CD4-positive, alpha-beta memory T cell (primary cell): ENCODE results near the gene TWIST2. TPM values are rescaled to one million over a fixed set of nuclear protein-coding genes. Genes with fewer than 3 reads are reported as not detected.

ENCODE experiments used
- CTCF ChIA-PET: fragments of 350-600 bp; sonication (Branson Sonifier 250); formaldehyde crosslinking; loops from one replicate; lab custom pipeline; 2021; ENCODE audit warnings: inconsistent platforms; ENCODE audit not compliant: partially characterized antibody; lab: Charles Lee
- POLR2A ChIA-PET: fragments of 350-600 bp; sonication (Branson Sonifier 250); formaldehyde crosslinking; loops from one replicate; lab custom pipeline; 2021; ENCODE audit not compliant: partially characterized antibody; lab: Charles Lee
- DNase-seq, 5 donors: peaks; one replicate each; pipeline versions ENCODE4 v3.0.0 to v3.0.0-alpha.2; 2020 to 2022; ENCODE audit warnings: mixed read lengths in 1 of 5
- H3K27ac ChIP-seq: one replicate; pipeline ENCODE4 v1.7.0; 2013; ENCODE audit warnings: low read depth, low read length
- H3K27me3 ChIP-seq: 2 replicates; pipeline ENCODE4 v1.7.0; 2013; ENCODE audit warnings: mild to moderate bottlenecking, low read length, moderate library complexity; ENCODE audit not compliant: insufficient read depth
- H3K36me3 ChIP-seq: 2 replicates; pipeline ENCODE4 v1.7.0; 2013; ENCODE audit warnings: mild to moderate bottlenecking, low read length, moderate library complexity; ENCODE audit not compliant: insufficient read depth
- H3K4me1 ChIP-seq: 2 replicates; pipeline ENCODE4 v1.7.0; 2013; ENCODE audit warnings: mild to moderate bottlenecking, low read length, moderate library complexity; ENCODE audit not compliant: insufficient read depth
- H3K4me3 ChIP-seq, 2 donors: one replicate each; pipeline ENCODE4 v1.7.0; 2013; ENCODE audit warnings: low read length in 2 of 2, mild to moderate bottlenecking in 1 of 2
- H3K9me3 ChIP-seq, 2 donors: one replicate each; pipeline ENCODE4 v1.7.0; 2013; ENCODE audit warnings: low read length in 2 of 2, control low read depth in 1 of 2; ENCODE audit not compliant: control insufficient read depth in 1 of 2
- H3K27ac Mint-ChIP-seq, 7 donors: one replicate each; pipeline ENCODE4 v1.8.0; 2020 to 2021; ENCODE audit warnings: mixed read lengths in 7 of 7, mild to moderate bottlenecking in 6 of 7, inconsistent platforms in 3 of 7, moderate library complexity in 3 of 7
- H3K27me3 Mint-ChIP-seq, 2 donors: one replicate each; pipeline ENCODE4 v1.8.0; 2020 to 2021; ENCODE audit warnings: mixed read lengths in 2 of 2
- H3K36me3 Mint-ChIP-seq, 2 donors: one replicate each; pipeline ENCODE4 v1.8.0; 2020 to 2021; ENCODE audit warnings: mixed read lengths in 2 of 2, inconsistent platforms in 1 of 2, mild to moderate bottlenecking in 1 of 2
- H3K4me1 Mint-ChIP-seq, 4 donors: one replicate each; pipeline ENCODE4 v1.8.0; 2020 to 2021; ENCODE audit warnings: mixed read lengths in 4 of 4, mild to moderate bottlenecking in 1 of 4
- H3K4me3 Mint-ChIP-seq, 8 donors: one replicate each; pipeline ENCODE4 v1.8.0; 2020 to 2021; ENCODE audit warnings: mixed read lengths in 8 of 8, mild to moderate bottlenecking in 7 of 8, moderate library complexity in 6 of 8, inconsistent platforms in 3 of 8
- H3K9me3 Mint-ChIP-seq, 8 donors: one replicate each; pipeline ENCODE4 v1.8.0; 2020 to 2021; ENCODE audit warnings: mixed read lengths in 8 of 8, mild to moderate bottlenecking in 5 of 8, inconsistent platforms in 3 of 8, moderate library complexity in 1 of 8
- intact Hi-C: fragments of 100-400 bp; cut with micrococcal nuclease; formaldehyde crosslinking; loops from one replicate; pipeline ENCODE4 v1.15.1; 2023
- polyA plus RNA-seq, 2 donors: library from polyadenylated mRNA; unstranded; fragments of 300-500 nt; fragmentation: Illumina TruSeq; gene quantifications; one replicate each; pipeline ENCODE4 v1.2.3, GENCODE V29; 2021
- total RNA-seq, 2 experiments: library from RNA; stranded (reverse); gene quantifications; one replicate each; pipeline ENCODE4 v1.2.3, GENCODE V29; 2021

The TWIST2 gene
- total and polyA plus RNA-seq, 4 experiments from 2014 or later, result not detected

GRCh38 chr2:238811759-238812158, 36.1 kb upstream of the TWIST2 start:
- intact Hi-C loops, result no loop called here
- no peaks in the 10 kb centered on the region for H3K4me1 ChIP-seq
- Mint-ChIP-seq H3K27ac (no peak overlapping the region), H3K36me3 (peaks cover 0 to 4% of the 10 kb centered on the region in 2 donors), H3K27me3 (peaks cover 5 to 24% of the 10 kb centered on the region in 2 donors), H3K4me1 (no peaks in the 10 kb centered on the region), H3K4me3 (no peak overlapping the region), H3K9me3 (peaks cover 0 to 15% (median 3%) of the 10 kb centered on the region in 8 donors)
- no peak for DNase-seq
- no peaks in the 10 kb centered on the region for H3K27me3 ChIP-seq
- no peak overlapping the region for H3K4me3 ChIP-seq
- ChIA-PET POLR2A (no interaction called here), CTCF (no interaction called here)
- no peak overlapping the region for H3K27ac ChIP-seq
- no peaks in the 10 kb centered on the region for H3K36me3 ChIP-seq
- peaks cover 0 to 3% of the 10 kb centered on the region in 2 donors for H3K9me3 ChIP-seq

- ChIA-PET CTCF (no interaction called here), POLR2A (no interaction called here)
- intact Hi-C loops, result no loop called here
- no peak for DNase-seq
- Mint-ChIP-seq H3K4me1 (no peaks in the 10 kb centered on the region), H3K27me3 (peaks cover 17 to 32% of the 10 kb centered on the region in 2 donors), H3K27ac (no peak overlapping the region), H3K4me3 (no peak overlapping the region), H3K36me3 (peaks cover 0 to 4% of the 10 kb centered on the region in 2 donors), H3K9me3 (peaks cover 0 to 15% (median 3%) of the 10 kb centered on the region in 8 donors)
- H3K4me3 ChIP-seq, result no peak overlapping the region
- no peak overlapping the region for H3K27ac ChIP-seq
- H3K36me3 ChIP-seq, result no peaks in the 10 kb centered on the region
- peaks cover 0 to 3% of the 10 kb centered on the region in 2 donors for H3K9me3 ChIP-seq
- no peaks in the 10 kb centered on the region for H3K4me1 ChIP-seq
- peaks cover 5% of the 10 kb centered on the region for H3K27me3 ChIP-seq
Measured at GRCh38 chr2:238813109-238813508, 34.8 kb upstream of the TWIST2 start.

- Mint-ChIP-seq H3K27me3 (peaks cover 24 to 41% of the 10 kb centered on the region in 2 donors), H3K9me3 (peaks cover 0 to 6% (median 0%) of the 10 kb centered on the region in 8 donors), H3K36me3 (no peaks in the 10 kb centered on the region), H3K4me3 (no peak overlapping the region), H3K27ac (no peak overlapping the region), H3K4me1 (no peaks in the 10 kb centered on the region)
- Histone ChIP-seq H3K4me3 (no peak overlapping the region), H3K36me3 (no peaks in the 10 kb centered on the region), H3K9me3 (no peaks in the 10 kb centered on the region), H3K4me1 (no peaks in the 10 kb centered on the region), H3K27me3 (peaks cover 5% of the 10 kb centered on the region), H3K27ac (no peak overlapping the region)
- DNase-seq, result no peak
- ChIA-PET POLR2A (no interaction called here), CTCF (no interaction called here)
- intact Hi-C loops, result no loop called here
Measured at GRCh38 chr2:238814815-238815214, 33.1 kb upstream of the TWIST2 start.

GRCh38 chr2:238816291-238816690, 31.6 kb upstream of the TWIST2 start:
- no peak for DNase-seq
- no peaks in the 10 kb centered on the region for H3K9me3 ChIP-seq
- H3K27ac Mint-ChIP-seq, result no peak overlapping the region
- H3K27me3 Mint-ChIP-seq, result peaks cover 30 to 46% of the 10 kb centered on the region in 2 donors
- H3K27me3 ChIP-seq, result peaks cover 5% of the 10 kb centered on the region
- no peaks in the 10 kb centered on the region for H3K4me1 ChIP-seq
- no peaks in the 10 kb centered on the region for H3K36me3 Mint-ChIP-seq
- ChIA-PET CTCF (no interaction called here), POLR2A (no interaction called here)
- H3K4me3 Mint-ChIP-seq, result no peak overlapping the region
- H3K4me1 Mint-ChIP-seq, result no peaks in the 10 kb centered on the region
- H3K36me3 ChIP-seq, result no peaks in the 10 kb centered on the region
- no peak overlapping the region for H3K4me3 ChIP-seq
- peaks cover 0 to 6% (median 0%) of the 10 kb centered on the region in 8 donors for H3K9me3 Mint-ChIP-seq
- intact Hi-C loops, result no loop called here
- H3K27ac ChIP-seq, result no peak overlapping the region

GRCh38 chr2:238817382-238817781, 30.5 kb upstream of the TWIST2 start:
- H3K9me3 Mint-ChIP-seq, result peaks cover 0 to 6% (median under 1%) of the 10 kb centered on the region in 8 donors
- H3K36me3 Mint-ChIP-seq, result no peaks in the 10 kb centered on the region
- Histone ChIP-seq H3K4me1 (no peaks in the 10 kb centered on the region), H3K36me3 (no peaks in the 10 kb centered on the region), H3K4me3 (no peak overlapping the region), H3K27ac (no peak overlapping the region), H3K9me3 (no peaks in the 10 kb centered on the region), H3K27me3 (peaks cover 5% of the 10 kb centered on the region)
- H3K4me1 Mint-ChIP-seq, result no peaks in the 10 kb centered on the region
- POLR2A ChIA-PET, result no interaction called here
- no peak overlapping the region for H3K4me3 Mint-ChIP-seq
- H3K27ac Mint-ChIP-seq, result no peak overlapping the region
- intact Hi-C loops, result no loop called here
- H3K27me3 Mint-ChIP-seq, result peaks cover 34 to 49% of the 10 kb centered on the region in 2 donors
- DNase-seq, result no peak
- CTCF ChIA-PET, result no interaction called here

GRCh38 chr2:238817891-238818290, 30.0 kb upstream of the TWIST2 start:
- H3K36me3 Mint-ChIP-seq, result no peaks in the 10 kb centered on the region

GRCh38 chr2:238818561-238818960, 29.3 kb upstream of the TWIST2 start:
- H3K27me3 ChIP-seq, result peaks cover 9% of the 10 kb centered on the region
- no peak for DNase-seq
- Mint-ChIP-seq H3K4me1 (no peaks in the 10 kb centered on the region), H3K9me3 (peaks cover 0 to 10% (median 2%) of the 10 kb centered on the region in 8 donors), H3K36me3 (no peaks in the 10 kb centered on the region), H3K27ac (no peak overlapping the region), H3K4me3 (no peak overlapping the region), H3K27me3 (peaks cover 41 to 52% of the 10 kb centered on the region in 2 donors)
- intact Hi-C loops, result no loop called here
- no peaks in the 10 kb centered on the region for H3K4me1 ChIP-seq
- POLR2A ChIA-PET, result no interaction called here
- CTCF ChIA-PET, result no interaction called here
- no peaks in the 10 kb centered on the region for H3K36me3 ChIP-seq
- H3K4me3 ChIP-seq, result no peak overlapping the region
- no peaks in the 10 kb centered on the region for H3K9me3 ChIP-seq
- H3K27ac ChIP-seq, result no peak overlapping the region

More at GRCh38 chr2:238817891-238818290, 30.0 kb upstream of the TWIST2 start:
- H3K27ac Mint-ChIP-seq, result no peak overlapping the region
- no peak overlapping the region for H3K4me3 ChIP-seq
- peaks cover 0 to 6% (median 2%) of the 10 kb centered on the region in 8 donors for H3K9me3 Mint-ChIP-seq
- H3K4me3 Mint-ChIP-seq, result no peak overlapping the region
- no peaks in the 10 kb centered on the region for H3K4me1 ChIP-seq
- ChIA-PET CTCF (no interaction called here), POLR2A (no interaction called here)
- H3K27ac ChIP-seq, result no peak overlapping the region
- no peak for DNase-seq
- no peaks in the 10 kb centered on the region for H3K36me3 ChIP-seq
- intact Hi-C loops, result no loop called here
- no peaks in the 10 kb centered on the region for H3K9me3 ChIP-seq
- no peaks in the 10 kb centered on the region for H3K4me1 Mint-ChIP-seq
- peaks cover 9% of the 10 kb centered on the region for H3K27me3 ChIP-seq
- peaks cover 39 to 53% of the 10 kb centered on the region in 2 donors for H3K27me3 Mint-ChIP-seq
